Lower leg skin (tissue), 3 donors: ENCODE results near the gene APLF.

Source experiments
- CTCF ChIP-seq, 3 donors: fragments of 450-650 bp; IDR thresholded peaks; one replicate each; pipeline ENCODE4 v1.5.1; 2016; ENCODE audit warnings: antibody characterized with exemption in 3 of 3, mild to moderate bottlenecking in 3 of 3, moderate library complexity in 2 of 3
- POLR2A ChIP-seq, 2 donors: fragments of 450-650 bp; IDR thresholded peaks; one replicate each; pipeline ENCODE4 v1.6.1; 2016 to 2017; ENCODE audit warnings: antibody characterized with exemption in 2 of 2, mild to moderate bottlenecking in 1 of 2, moderate library complexity in 1 of 2

- TF ChIP-seq POLR2A (IDR thresholded peaks at IDR 0.05) (no peak), CTCF (IDR thresholded peaks at IDR 0.05) (no peak)
These were observed 92.3 kb downstream of the APLF start for GRCh38 chr2:68559692-68560091.
